Type B pancreatic cell (in vitro differentiated cells): ENCODE data around the gene KCNJ6. TPM values are rescaled to one million over a fixed set of nuclear protein-coding genes. Genes with fewer than 3 reads are reported as not detected.
"Not testable (repeated sequence)": the region's sequence is repeated elsewhere in the genome, so short reads cannot be mapped to it uniquely, and the experiment has no call there.

ENCODE experiments used
- DNase-seq: peaks from one replicate; pipeline ENCODE4 v3.0.0; 2021; ENCODE audit warnings: mixed read lengths; ENCODE audit not compliant: unreplicated experiment; ENCODE audit errors: extremely low spot score
- H3K27ac Mint-ChIP-seq: 2 replicates; pipeline ENCODE4 v1.8.0; 2021; ENCODE audit warnings: mild to moderate bottlenecking, mixed read lengths
- H3K27me3 Mint-ChIP-seq: 2 replicates; pipeline ENCODE4 v1.8.0; 2021; ENCODE audit warnings: mixed read lengths
- H3K36me3 Mint-ChIP-seq: 2 replicates; pipeline ENCODE4 v1.8.0; 2021; ENCODE audit warnings: mixed read lengths
- H3K4me1 Mint-ChIP-seq: one replicate; pipeline ENCODE4 v1.8.0; 2021; ENCODE audit warnings: mixed read lengths; ENCODE audit not compliant: unreplicated experiment
- H3K4me3 Mint-ChIP-seq: 2 replicates; pipeline ENCODE4 v1.8.0; 2021; ENCODE audit warnings: mild to moderate bottlenecking, mixed read lengths
- H3K9me3 Mint-ChIP-seq: 2 replicates; pipeline ENCODE4 v1.8.0; 2021; ENCODE audit warnings: mixed read lengths
- total RNA-seq: library from RNA; stranded (reverse); gene quantifications from 2 replicates; pipeline ENCODE4 v1.2.1, GENCODE V29; 2021; ENCODE audit warnings: low replicate concordance
- TF ChIP-seq, protein P1 (sequence below): fragments of 200-600 bp; sonication (generic); conservative IDR thresholded peaks from 2 replicates; pipeline ENCODE4 v1.5.0; 2021; ENCODE audit warnings: antibody characterized with exemption, mild to moderate bottlenecking

The KCNJ6 gene
- total RNA-seq, 1 donor from 2014 or later = 2.1 TPM

DNA sequence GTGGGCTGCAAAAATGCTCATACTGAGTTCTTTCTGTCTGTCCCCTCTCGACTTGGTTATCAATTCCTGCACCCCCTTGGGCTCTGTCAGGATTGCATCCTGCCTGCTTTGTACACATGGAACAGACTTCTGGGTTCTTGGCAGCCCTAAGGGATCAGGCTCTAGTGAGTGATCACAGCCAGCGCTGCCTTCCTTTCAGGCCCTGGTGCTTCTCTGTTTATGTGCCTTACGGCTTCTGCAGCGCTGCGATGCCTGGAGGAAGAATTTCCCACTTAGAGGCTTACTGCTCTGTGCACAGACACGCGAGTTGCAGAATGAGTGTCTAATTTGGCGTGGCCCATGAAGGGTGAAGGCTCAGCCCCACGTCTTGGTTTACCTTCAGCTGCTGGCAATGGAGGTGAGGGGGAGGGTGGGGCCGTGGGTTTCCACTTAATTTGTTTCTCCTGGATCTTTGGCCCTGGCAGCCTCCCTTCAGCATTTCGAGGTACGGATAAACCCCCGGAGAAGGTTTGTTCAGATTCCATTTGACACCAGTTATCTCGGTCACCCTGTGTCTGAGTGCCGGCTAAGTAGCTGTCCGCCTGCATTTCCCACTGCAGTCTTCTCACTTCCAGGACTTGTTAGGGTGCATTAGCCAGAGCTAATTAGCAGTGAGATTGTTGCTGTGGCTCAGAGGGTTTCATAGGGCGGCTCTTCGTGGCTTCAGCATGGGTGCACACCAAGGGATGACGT is 322.4 kb downstream of the KCNJ6 start:
- Mint-ChIP-seq H3K4me1 (no peaks in the 10 kb centered on the region), H3K27me3 (peaks cover 14% of the 10 kb centered on the region), H3K9me3 (peaks cover 5% of the 10 kb centered on the region), H3K4me3 (no peak overlapping the region), H3K36me3 (no peaks in the 10 kb centered on the region), H3K27ac (no peak overlapping the region)
- DNase-seq = no peak
- TF ChIP-seq, protein P1, sequence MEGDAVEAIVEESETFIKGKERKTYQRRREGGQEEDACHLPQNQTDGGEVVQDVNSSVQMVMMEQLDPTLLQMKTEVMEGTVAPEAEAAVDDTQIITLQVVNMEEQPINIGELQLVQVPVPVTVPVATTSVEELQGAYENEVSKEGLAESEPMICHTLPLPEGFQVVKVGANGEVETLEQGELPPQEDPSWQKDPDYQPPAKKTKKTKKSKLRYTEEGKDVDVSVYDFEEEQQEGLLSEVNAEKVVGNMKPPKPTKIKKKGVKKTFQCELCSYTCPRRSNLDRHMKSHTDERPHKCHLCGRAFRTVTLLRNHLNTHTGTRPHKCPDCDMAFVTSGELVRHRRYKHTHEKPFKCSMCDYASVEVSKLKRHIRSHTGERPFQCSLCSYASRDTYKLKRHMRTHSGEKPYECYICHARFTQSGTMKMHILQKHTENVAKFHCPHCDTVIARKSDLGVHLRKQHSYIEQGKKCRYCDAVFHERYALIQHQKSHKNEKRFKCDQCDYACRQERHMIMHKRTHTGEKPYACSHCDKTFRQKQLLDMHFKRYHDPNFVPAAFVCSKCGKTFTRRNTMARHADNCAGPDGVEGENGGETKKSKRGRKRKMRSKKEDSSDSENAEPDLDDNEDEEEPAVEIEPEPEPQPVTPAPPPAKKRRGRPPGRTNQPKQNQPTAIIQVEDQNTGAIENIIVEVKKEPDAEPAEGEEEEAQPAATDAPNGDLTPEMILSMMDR = no peak

DNA sequence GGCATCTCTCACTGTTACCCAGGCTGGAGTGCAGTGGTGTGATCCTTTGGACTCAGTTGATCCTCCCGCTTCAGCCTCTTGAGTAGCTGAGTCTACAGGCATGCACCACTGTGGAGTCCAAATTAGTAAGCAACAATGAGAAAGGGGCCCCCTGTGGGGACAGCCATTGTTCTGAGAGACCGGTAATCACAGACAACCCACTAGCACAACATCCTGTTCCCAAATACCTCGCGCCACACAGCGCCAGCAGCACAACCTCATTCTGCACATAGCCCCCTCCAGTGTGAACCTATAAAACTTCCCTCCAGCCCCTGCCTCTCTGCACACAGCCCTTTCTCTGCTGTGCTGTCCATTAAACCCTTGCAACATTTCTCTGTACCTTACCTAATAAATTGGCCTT is 323.2 kb downstream of the KCNJ6 start:
- Mint-ChIP-seq H3K4me1 (no peaks in the 10 kb centered on the region), H3K4me3 (no peak overlapping the region), H3K9me3 (peaks cover 5% of the 10 kb centered on the region), H3K27me3 (peaks cover 14% of the 10 kb centered on the region), H3K36me3 (no peaks in the 10 kb centered on the region), H3K27ac (no peak overlapping the region)
- TF ChIP-seq, protein P1 = no peak
- no peak for DNase-seq

DNA sequence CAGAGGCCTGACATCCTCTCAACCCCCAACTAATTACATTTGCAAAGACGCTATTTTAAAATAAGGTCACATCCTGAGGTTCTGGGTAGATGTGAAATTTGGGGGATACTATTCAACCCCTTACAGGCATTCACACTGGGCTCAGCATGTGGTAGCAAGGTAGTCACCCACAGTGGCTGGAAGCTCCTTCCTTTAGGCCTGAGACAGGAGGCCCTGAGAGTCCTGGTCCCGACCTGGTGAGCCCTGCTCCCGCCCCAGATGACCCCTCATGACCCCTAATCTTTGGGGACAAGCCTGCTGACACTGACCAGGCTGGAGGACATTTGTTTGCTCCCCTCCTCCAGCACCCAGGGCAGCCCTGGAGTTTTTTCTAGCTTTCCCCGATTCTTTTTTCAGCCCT is 323.8 kb downstream of the KCNJ6 start:
- peaks cover 5% of the 10 kb centered on the region for H3K9me3 Mint-ChIP-seq
- no peaks in the 10 kb centered on the region for H3K36me3 Mint-ChIP-seq
- no peak overlapping the region for H3K4me3 Mint-ChIP-seq
- TF ChIP-seq, protein P1 = no peak
- H3K4me1 Mint-ChIP-seq = no peaks in the 10 kb centered on the region
- peaks cover 14% of the 10 kb centered on the region for H3K27me3 Mint-ChIP-seq
- H3K27ac Mint-ChIP-seq = no peak overlapping the region
- no peak for DNase-seq

GRCh38 chr21:37591994-37592393 is 324.3 kb downstream of the KCNJ6 start:
- not testable (repeated sequence) for H3K4me3 Mint-ChIP-seq, H3K9me3 Mint-ChIP-seq, H3K36me3 Mint-ChIP-seq, H3K27ac Mint-ChIP-seq, H3K4me1 Mint-ChIP-seq, DNase-seq
- peaks cover 14% of the 10 kb centered on the region for H3K27me3 Mint-ChIP-seq

DNA sequence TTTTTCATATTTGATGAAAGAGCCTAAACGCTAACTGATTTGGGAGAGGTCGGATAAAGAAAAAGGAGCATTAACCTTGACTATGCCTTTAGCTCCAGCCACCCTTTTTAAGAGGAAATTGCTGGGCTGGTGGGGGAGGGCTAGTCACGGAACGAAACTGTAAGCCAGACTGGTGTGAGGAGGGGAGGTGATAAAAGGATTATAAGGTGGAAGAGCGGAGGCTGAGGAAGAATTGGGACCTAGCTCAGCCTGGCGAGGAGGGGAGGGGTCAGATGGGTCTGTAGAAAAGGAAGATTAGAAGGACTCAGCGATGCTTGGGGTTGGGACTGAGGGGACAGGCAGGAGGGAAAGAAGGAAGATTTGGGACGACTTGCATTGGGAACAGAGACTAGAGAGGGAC is 325.4 kb downstream of the KCNJ6 start:
- H3K4me3 Mint-ChIP-seq, DNase-seq, H3K4me1 Mint-ChIP-seq, H3K27ac Mint-ChIP-seq, H3K36me3 Mint-ChIP-seq, H3K9me3 Mint-ChIP-seq: not testable (repeated sequence)
- H3K27me3 Mint-ChIP-seq = peaks cover 14% of the 10 kb centered on the region

DNA sequence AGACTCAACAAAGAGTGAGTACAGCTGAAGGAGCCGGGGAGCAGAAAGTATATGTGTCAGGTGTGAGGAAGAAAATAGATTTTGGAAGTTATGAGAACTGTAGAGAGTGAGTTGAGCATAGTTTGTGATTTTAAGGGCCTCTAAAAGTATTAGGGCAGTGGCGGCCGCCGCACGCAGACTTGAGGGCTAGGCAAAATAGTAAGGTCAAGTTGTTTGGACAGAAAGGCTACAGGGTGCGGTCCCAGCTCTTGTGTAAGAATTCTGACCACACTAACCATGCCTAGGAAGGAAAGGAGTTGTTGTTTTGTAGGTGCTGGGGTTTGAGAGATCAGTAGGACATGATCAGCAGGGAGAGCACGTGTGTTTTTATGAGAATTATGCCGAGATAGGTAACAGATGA is 327.6 kb downstream of the KCNJ6 start:
- not testable (repeated sequence) for DNase-seq, H3K4me3 Mint-ChIP-seq, H3K27ac Mint-ChIP-seq, H3K36me3 Mint-ChIP-seq, H3K27me3 Mint-ChIP-seq, H3K9me3 Mint-ChIP-seq, H3K4me1 Mint-ChIP-seq

GRCh38 chr21:37587635-37588177 is 328.6 kb downstream of the KCNJ6 start:
- Mint-ChIP-seq H3K27ac (no peak overlapping the region), H3K4me3 (no peak overlapping the region), H3K36me3 (no peaks in the 10 kb centered on the region), H3K27me3 (no peaks in the 10 kb centered on the region), H3K4me1 (no peaks in the 10 kb centered on the region), H3K9me3 (no peaks in the 10 kb centered on the region)
- TF ChIP-seq, protein P1 = no peak
- no peak for DNase-seq
